ENCODE results near the gene SNRPD3.
"Not testable (repeated sequence)": the region's sequence is repeated elsewhere in the genome, so short reads cannot be mapped to it uniquely, and the experiment has no call there.

SNRPD3 gene

DNA sequence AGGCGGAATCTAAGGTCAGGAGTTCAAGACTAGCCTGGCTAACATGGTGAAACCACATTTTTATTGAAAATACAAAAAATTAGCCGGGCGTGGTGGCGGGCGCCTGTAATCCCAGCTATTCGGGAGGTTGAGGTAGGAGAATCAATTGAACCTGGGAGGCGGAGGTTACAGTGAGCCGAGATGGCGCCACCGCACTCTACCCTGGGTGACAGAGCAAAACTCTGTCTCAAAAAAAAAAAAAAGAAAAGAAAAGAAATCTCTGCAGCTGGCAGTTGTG is 37.7 kb downstream of the SNRPD3 start:
- DNase-seq, result not testable (repeated sequence)

DNA sequence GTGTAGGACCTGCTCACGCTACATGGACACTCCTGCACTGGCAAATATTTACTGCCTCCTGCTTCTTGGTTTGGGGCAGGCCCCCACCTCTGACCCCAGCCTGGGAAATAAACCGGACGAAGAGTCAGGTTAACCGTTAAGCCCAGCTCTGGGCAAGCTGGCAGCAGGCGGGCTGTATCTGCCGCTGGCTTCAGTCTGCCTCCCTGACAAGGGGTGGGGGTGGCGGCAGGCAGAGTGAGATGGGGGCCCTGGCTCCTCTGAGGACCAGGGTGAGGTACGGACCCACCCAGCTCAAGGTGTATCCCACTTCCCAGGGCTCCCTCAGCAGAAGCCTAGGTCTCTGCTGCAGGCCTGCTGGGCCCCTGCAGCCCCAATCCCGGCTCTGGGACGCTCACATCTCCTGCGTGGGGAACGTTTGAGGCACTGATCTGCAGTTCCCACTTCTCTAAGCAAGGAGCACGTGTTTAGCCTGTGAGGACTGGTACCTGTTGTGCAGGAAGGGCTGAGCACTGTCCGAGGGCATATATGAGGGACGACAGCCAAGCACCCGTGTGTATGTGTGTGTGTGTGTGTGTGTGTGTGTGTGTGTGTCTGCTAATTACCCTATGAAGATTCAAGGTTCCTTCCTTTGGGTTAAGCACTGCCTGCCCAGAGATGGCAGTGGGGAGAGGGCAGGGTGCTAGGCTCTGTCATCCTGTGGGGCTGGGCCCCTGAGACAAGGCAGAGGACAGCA is 38.2 kb downstream of the SNRPD3 start:
- no peak for DNase-seq

- DNase-seq, result no peak
Measured at GRCh38 chr22:24594569-24595120, 38.8 kb downstream of the SNRPD3 start.

DNA sequence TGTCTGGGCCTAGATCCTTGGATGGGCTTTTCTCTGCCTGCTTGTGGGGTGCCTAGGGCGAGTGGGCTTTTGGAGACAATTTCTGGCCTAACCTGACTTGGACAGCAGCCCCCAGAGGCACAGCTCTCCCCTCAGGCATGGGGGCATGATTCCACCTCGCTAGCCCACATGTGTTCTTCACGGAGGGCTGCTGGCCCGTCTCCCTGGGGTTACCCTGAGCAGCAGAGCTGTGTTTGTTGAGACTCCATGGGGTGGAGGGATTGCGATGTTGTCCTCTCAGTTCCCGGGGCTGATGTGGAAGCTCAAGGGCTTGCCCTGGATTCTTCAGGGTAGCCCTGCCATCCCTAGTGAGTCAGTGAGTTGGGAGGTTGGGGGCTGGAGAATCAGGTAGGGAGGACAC is 39.4 kb downstream of the SNRPD3 start:
- DNase-seq, result no peak

- no peak for DNase-seq
Measured at GRCh38 chr22:24595863-24596262, 40.1 kb downstream of the SNRPD3 start.

DNA sequence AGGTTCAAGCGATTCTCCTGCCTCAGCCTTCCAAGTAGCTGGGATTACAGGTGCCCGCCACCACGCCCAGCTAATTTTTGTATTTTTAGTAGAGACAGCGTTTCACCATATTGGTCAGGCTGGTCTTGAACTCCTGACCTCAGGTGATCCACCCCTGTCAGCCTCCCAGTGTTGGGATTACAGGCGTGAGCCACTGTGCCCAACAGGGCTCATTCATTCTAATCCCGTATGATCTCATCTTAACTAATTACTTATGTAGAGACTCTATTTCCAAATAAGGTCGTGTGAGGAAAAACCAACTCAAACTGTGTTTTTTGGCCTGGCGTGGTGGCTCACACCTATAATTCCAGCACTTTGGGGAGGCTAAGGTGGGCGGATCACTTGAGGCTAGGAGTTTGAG is 41.3 kb downstream of the SNRPD3 start:
- not testable (repeated sequence) for DNase-seq

DNA sequence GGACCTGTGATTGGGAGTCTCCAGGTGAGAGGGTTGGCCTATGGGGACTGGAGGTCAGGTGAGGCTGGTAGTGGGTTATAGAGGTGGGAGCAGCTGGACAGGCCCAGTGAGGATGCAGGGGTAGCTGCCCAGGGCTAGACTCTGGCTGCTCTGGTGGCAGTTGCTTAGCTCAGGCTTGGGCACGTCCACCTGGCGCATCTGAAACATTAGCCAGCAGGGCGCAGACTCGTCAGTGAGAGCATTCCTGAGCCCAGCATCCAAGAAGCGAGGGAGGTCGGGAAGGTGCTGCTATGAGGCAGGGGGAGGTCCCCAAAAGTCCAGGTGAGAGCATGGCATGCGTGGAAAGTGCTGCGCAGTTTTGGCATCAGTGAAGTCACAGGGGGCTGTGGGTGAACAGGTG is 43.7 kb downstream of the SNRPD3 start:
- DNase-seq, result no peak

DNA sequence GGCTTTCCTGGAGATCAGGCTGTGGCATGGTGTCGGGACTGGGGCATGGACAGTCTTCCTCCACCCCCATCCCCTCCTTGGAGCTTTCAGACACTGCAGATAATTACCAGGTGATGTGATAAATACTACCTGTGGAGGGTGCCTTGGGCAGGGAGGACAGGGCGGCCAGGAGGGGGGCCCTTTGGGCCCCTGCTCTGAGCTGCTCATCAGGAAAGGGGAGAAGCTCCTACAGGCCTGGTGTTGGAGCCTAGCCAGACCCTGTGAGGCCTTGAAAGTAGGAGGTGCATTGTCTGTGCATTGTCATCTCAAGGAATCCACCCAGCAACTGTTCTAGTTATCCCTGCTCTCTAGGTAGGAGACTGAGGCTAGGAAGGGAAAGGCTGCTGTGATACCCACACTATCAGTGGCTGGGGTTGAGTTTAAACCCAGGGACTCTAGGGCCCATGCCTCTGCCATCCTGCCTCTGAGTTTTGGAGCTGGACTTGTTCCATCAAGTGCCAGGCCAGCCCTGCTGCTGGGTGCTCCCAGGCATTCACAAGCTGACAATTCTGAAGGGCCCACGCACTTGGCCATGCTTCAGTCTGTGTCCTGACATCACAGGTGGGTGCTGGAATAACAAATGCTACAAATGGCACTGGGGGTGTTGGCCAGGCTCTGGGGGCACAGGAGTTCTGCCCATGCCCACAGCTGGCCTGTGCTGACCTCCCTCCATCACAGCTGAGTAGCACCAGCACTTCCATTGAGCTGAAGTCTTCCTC is 44.3 kb downstream of the SNRPD3 start:
- not testable (repeated sequence) for DNase-seq

DNA sequence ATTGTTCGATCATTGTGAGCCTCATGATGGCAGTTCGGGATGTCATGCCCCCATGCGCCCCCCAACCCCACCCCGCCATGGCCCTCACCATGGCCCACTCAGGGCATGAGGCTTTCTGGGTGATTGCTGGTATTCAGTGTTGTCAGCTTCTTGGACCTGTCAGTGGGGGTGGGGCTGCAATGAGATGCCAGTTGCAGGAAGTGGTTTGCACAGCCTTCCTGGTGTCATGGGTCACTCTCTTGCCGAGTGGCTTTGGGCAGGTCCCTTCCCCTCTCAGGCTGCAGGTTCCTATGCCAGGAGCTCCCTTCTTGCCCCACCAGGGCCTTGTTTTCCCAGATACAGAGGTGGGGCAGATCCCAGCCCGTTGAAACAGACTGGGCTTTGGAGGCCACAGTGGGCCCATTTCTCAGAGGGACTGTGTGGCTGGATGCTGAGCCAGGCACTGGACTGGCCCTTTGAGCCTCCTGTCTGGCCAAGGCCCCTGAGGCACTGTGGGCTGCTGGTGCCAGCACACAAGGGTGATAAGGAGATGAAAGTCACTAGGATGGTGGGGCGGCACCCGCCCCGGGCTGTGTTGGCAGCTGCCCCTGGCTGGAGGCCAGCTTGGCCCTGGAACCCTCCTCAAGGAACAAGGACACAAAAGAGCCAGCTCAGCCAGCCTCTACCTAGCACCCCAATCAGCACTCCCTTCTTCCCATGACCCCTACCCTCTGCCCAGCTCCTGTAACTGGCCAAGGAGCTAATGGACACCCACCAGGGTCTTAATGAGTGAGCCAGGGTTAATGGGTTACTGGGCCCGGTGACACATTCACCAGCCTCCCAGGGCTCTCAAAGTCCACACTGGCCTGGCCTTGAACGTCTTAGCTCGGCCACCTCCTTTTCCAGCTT is 45.7 kb downstream of the SNRPD3 start:
- no peak for DNase-seq

- not testable (repeated sequence) for DNase-seq
Measured at GRCh38 chr22:24602105-24602749, 46.4 kb downstream of the SNRPD3 start.

DNA sequence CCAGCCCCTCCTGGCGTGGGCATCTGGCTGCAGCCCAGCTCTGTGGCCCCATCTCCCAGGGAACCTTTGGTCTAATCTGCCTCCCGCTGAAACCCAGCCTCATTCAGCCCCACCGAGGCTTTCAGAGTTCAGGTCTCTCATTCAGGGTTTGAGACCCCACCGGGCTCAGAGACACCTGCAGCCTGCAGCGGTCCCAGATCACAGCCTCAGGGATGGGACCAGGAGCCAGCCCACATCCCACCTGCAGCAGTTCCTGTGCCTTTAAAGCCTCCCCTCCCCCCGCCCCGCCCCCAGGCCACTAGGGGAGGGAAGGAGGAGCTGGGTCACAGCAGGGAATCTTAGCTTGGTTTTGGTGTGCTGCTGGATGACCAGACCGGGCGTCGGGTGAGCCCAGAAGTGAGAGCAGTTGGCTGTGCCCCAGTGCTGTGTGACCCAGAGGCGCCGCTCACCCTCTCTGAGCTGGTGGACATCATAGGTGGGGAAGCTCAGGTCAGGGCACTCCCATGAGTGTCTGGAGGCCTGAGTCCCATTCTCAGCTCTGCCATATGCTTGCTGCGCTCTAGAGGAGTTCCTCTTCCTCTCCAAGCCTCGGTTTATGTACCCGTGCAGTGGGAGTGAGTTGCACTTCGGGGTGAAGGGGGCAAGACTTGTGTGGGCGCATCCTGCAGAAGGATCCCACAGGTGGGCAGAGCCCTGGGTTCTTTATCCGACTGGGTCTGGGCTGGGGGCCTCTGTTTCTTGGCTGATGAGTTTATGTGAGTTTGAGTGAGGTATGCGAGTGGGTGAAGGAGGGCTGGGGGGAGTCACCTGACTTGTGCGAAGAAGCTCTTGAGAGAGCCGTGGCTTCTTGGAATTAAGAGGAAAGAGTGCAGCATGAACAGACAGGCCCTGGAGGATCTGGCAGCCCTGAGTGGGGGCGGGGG is 47.3 kb downstream of the SNRPD3 start, which contains the start of gene GGT1:
Gene GGT1, plus strand, starts transcription at position 347 of the 923 bp plus-strand sequence. CDS start 7,889 bp downstream, outside the sequence.
- not testable (repeated sequence) for DNase-seq

- DNase-seq, result not testable (repeated sequence)
Measured at GRCh38 chr22:24603770-24604629, 48.2 kb downstream of the SNRPD3 start.

GRCh38 chr22:24606340-24606739 is 50.5 kb downstream of the SNRPD3 start:
- not testable (repeated sequence) for DNase-seq

GRCh38 chr22:24607429-24607983 is 51.7 kb downstream of the SNRPD3 start:
- DNase-seq, result peak; percentile 80

GRCh38 chr22:24608327-24608726 is 52.5 kb downstream of the SNRPD3 start:
- DNase-seq, result not testable (repeated sequence)

GRCh38 chr22:24609888-24610287 is 54.1 kb downstream of the SNRPD3 start:
- DNase-seq, result not testable (repeated sequence)

GRCh38 chr22:24614794-24615193 is 59.0 kb downstream of the SNRPD3 start:
- not testable (repeated sequence) for DNase-seq

DNA sequence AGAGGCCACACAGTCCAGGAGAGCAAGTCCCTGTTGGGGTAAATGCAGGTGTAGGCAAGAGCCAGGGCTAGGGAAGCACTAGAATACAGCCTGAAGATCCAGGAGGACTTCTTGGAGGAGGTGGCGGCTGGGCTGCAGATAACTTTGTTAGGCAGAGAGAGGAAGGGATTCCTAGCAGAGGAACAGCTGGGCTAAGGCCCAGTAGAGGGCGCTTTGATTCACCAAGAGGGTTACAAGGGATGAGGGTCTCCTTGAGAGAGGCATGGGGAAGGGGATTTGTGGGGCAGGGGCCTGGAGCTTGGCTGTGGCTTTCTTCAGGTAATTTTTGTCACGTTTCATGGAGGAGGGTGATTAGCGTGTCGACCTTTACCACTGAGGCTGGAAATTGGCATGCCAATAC is 65.4 kb downstream of the SNRPD3 start:
- not testable (repeated sequence) for DNase-seq

- peak; percentile 21 for DNase-seq
Measured at GRCh38 chr22:24622596-24622995, 66.8 kb downstream of the SNRPD3 start.
